Glomerular visceral epithelial cell (primary cell): ENCODE results near the gene KRT12.
"Not testable (repeated sequence)": the region's sequence is repeated elsewhere in the genome, so short reads cannot be mapped to it uniquely, and the experiment has no call there.

Source experiments
- DNase-seq: peaks from one replicate; pipeline ENCODE4 v3.0.0-alpha.2; 2016; ENCODE audit errors: extremely low spot score

Gene KRT12

DNA sequence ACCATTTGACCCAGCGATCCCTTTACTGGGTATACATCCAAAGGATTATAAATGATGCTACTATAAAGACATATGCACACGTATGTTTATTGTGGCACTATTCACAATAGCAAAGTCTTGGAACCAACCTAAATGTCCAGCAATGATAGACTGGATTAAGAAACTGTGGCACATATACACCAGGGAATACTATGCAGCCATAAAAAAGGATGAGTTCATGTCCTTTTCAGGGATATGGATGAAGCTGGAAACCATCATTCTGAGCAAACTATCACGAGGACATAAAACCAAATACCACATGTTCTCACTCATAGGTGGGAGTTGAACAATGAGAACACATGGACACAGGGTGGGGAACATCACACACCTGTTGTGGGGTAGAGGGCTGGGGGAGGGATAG is 52.4 kb downstream of the KRT12 start:
- DNase-seq, result not testable (repeated sequence)

DNA sequence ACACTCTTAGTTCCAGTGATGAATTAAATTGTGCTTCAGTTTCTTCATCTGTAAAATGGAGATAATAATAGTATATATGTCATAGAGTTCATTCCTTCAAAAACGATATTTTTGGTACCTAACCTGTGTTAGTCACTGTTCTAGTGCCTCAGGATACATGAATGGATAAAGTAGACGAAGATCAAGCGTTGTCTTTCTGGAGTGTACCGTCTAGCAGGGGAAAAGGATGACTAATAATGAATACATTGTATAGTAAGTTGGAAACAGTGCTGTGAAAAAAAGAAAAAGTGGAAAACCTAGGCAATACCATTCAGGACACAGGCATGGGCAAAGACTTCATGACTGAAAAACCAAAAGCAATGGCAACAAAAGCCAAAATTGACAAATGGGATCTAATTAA is 53.2 kb downstream of the KRT12 start:
- DNase-seq, result no peak

DNA sequence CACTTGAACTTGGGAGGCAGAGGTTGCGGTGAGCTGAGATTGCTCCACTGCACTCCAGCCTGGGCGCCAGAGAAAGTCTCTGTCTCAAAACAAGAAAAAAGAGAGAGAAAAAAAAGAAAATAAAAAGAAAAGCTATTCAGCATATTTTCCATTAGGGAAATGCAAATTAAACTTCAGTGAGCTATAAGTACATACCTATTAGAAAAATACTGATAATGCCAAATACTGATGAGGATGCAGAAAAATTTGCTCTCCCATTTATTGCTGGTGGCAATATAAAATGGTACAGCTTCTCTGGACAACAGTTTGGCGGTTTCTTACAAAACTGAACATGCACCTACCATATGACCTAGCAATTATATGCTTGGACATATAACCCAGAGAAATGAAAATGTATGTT is 54.4 kb downstream of the KRT12 start:
- DNase-seq, result no peak
